IPS DF 6.9 (cell line): Measurements from ENCODE around the gene BOLA2B.

Source experiments
- DNase-seq: peaks from one replicate; pipeline ENCODE4 v3.0.0-alpha.2; 2013; ENCODE audit warnings: low read depth, low spot score
- H3K27ac ChIP-seq: one replicate; pipeline ENCODE4 v1.5.1; 2013; ENCODE audit warnings: low read length, control low read depth
- H3K27me3 ChIP-seq: 2 replicates; pipeline ENCODE4 v1.6.1; 2013; ENCODE audit warnings: mild to moderate bottlenecking, low read length; ENCODE audit not compliant: control insufficient read depth, insufficient read depth
- H3K36me3 ChIP-seq: 2 replicates; pipeline ENCODE4 v1.6.1; 2013; ENCODE audit warnings: low read length; ENCODE audit not compliant: control insufficient read depth, insufficient read depth
- H3K4me1 ChIP-seq: 2 replicates; pipeline ENCODE4 v1.6.1; 2013; ENCODE audit warnings: low read length; ENCODE audit not compliant: control insufficient read depth, insufficient read depth
- H3K4me3 ChIP-seq: 2 replicates; pipeline ENCODE4 v1.5.1; 2013; ENCODE audit warnings: mild to moderate bottlenecking, low read length
- H3K9me3 ChIP-seq: 2 replicates; pipeline ENCODE4 v1.6.1; 2013; ENCODE audit warnings: low read length, inconsistent platforms; ENCODE audit not compliant: control insufficient read depth, insufficient read depth
- WGBS: extraction: QIAGEN DNeasy Blood & Tissue Kit; methylation state at CpG from one replicate; pipeline ENCODE4 v1.1.7; 2013; ENCODE audit warnings: mixed read lengths, missing lambda C conversion rate; ENCODE audit not compliant: insufficient read length, insufficient coverage; 5-methylcytosine and 5-hydroxymethylcytosine counted together

The BOLA2B gene

GRCh38 chr16:30144017-30144416 lies 49.4 kb downstream of the BOLA2B start:
- Histone ChIP-seq H3K36me3 (no peaks in the 10 kb centered on the region), H3K4me1 (no peaks in the 10 kb centered on the region), H3K27ac (no peak overlapping the region), H3K27me3 (no peaks in the 10 kb centered on the region), H3K4me3 (no peak overlapping the region), H3K9me3 (no peaks in the 10 kb centered on the region)
- no peak for DNase-seq

DNA sequence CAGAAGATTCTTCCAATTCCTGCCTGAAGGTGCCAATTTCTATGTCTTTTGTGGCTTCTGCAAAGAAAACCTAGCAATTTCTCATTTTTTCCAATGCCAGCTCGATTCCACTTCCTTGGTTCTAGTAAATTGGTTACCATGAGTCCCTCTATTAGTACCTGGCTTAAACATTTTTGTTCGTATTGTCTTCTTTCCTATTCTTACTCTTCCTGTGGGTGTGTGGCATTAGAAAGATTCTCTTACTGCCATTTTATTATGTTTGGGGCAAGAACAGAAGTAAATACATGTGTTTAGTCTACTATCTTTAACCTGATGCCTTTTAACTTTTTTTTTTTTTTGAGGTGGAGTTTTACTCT lies 50.1 kb downstream of the BOLA2B start:
- Histone ChIP-seq H3K36me3 (no peaks in the 10 kb centered on the region), H3K27ac (no peak overlapping the region), H3K9me3 (no peaks in the 10 kb centered on the region), H3K4me3 (no peak overlapping the region), H3K4me1 (no peaks in the 10 kb centered on the region), H3K27me3 (no peaks in the 10 kb centered on the region)
- no CpG with 5 or more reads among the region's 2 CpGs for WGBS
- DNase-seq: no peak
